GM12878 (cell line): ENCODE data around the gene CAT. TPM values are rescaled to one million over a fixed set of nuclear protein-coding genes. Genes with fewer than 3 reads are reported as not detected.

Source experiments
- ATAC-seq: fragments of 200-7000 bp; cut with Tn5 transposase; 3 replicates; pipeline ENCODE4 v1.9.1; 2020; ENCODE audit warnings: mild to moderate bottlenecking, moderate library complexity
- BruUV-seq: library from RNA; stranded (reverse); fragments of 400-500 nt; replicated peaks from 2 replicates; lab custom pipeline; 2021; lab: Mats Ljungman, UMichigan
- CTCF ChIA-PET: fragments of 300-600 bp; sonication (Branson Sonifier 250); formaldehyde crosslinking; extraction: SDS; loops from one replicate; lab custom pipeline; 2021; ENCODE audit warnings: inconsistent platforms; lab: Yijun Ruan, JAX
- POLR2A ChIA-PET: fragments of 350-600 bp; formaldehyde crosslinking; extraction: SDS; loops from one replicate; lab custom pipeline; 2021; ENCODE audit warnings: inconsistent platforms; lab: Charles Lee
- RAD21 ChIA-PET: fragments of 300-600 bp; sonication (Branson Sonifier 250); formaldehyde crosslinking; loops from one replicate; lab custom pipeline; 2023; ENCODE audit warnings: antibody characterized with exemption; ENCODE audit not compliant: unreplicated experiment; lab: Charles Lee
- SMC1A ChIA-PET: fragments of 300-600 bp; sonication (Branson Sonifier 250); formaldehyde crosslinking; loops from one replicate; lab custom pipeline; 2023; ENCODE audit not compliant: unreplicated experiment, uncharacterized antibody; lab: Charles Lee
- DNase-seq: peaks from one replicate; pipeline ENCODE4 v3.0.0-alpha.2; 2011; ENCODE audit warnings: low read depth, low spot score
- FAIRE-seq: peaks from 3 replicates; lab custom pipeline; 2011; peaks lifted over from hg19 to GRCh38; lab: Jason Lieb, UNC
- H2AFZ ChIP-seq: 2 replicates; pipeline ENCODE4 v1.6.0; 2011; ENCODE audit warnings: low read depth, low read length, control low read depth; ENCODE audit not compliant: control insufficient read depth
- H3K27ac ChIP-seq: 2 replicates; pipeline ENCODE4 v1.5.1; 2011; ENCODE audit warnings: control low read depth; ENCODE audit not compliant: control insufficient read depth, insufficient read depth
- H3K27me3 ChIP-seq, 2 experiments: replicated peaks in 1 of 2; 2 replicates each; pipeline versions ENCODE4 v1.6.0 to v1.6.1; 2011; ENCODE audit warnings: low read length in 1 of 2; ENCODE audit not compliant: control insufficient read depth in 2 of 2, insufficient read depth in 2 of 2
- H3K36me3 ChIP-seq, 2 experiments: 2 replicates each; pipeline ENCODE4 v1.5.1; 2011; ENCODE audit warnings: low read length in 1 of 2; ENCODE audit not compliant: control insufficient read depth in 2 of 2, insufficient read depth in 2 of 2
- H3K4me1 ChIP-seq: 2 replicates; pipeline ENCODE4 v1.6.1; 2011; ENCODE audit warnings: mild to moderate bottlenecking, low read length, moderate library complexity, mixed read lengths; ENCODE audit not compliant: control insufficient read depth, insufficient read depth
- H3K4me2 ChIP-seq: 2 replicates; pipeline ENCODE4 v1.6.0; 2011; ENCODE audit warnings: control low read depth; ENCODE audit not compliant: control insufficient read depth, insufficient read depth
- H3K4me3 ChIP-seq: fragments of 200-600 bp; sonication (generic); 2 replicates; pipeline ENCODE4 v1.5.1; 2016
- H3K79me2 ChIP-seq: 2 replicates; pipeline ENCODE4 v1.6.0; 2011; ENCODE audit warnings: low read length; ENCODE audit not compliant: control insufficient read depth, insufficient read depth
- H3K9ac ChIP-seq: 2 replicates; pipeline ENCODE4 v1.8.0; 2011; ENCODE audit warnings: low read length, control low read depth, mixed read lengths; ENCODE audit not compliant: control insufficient read depth, insufficient read depth
- H3K9me3 ChIP-seq: replicated peaks from 3 replicates; pipeline ENCODE4 v1.5.1; 2011; ENCODE audit warnings: mild to moderate bottlenecking, low read length; ENCODE audit not compliant: control insufficient read depth, insufficient read depth
- H4K20me1 ChIP-seq: 2 replicates; pipeline ENCODE4 v1.6.0; 2011; ENCODE audit not compliant: control insufficient read depth, insufficient read depth
- ATF3 ChIP-seq: IDR thresholded peaks from 2 replicates; pipeline ENCODE4 v1.6.1; 2011; ENCODE audit warnings: low read depth, mild to moderate bottlenecking, low read length, moderate library complexity, borderline replicate concordance; ENCODE audit errors: extremely low read depth
- CHD1 ChIP-seq: IDR thresholded peaks from 2 replicates; pipeline ENCODE4 v1.6.1; 2012; ENCODE audit warnings: low read depth, low read length, improper control_type of control experiment
- CHD2 ChIP-seq: IDR thresholded peaks from 2 replicates; pipeline ENCODE4 v1.6.1; 2011; ENCODE audit warnings: low read depth, low read length, improper control_type of control experiment, borderline replicate concordance
- E2F4 ChIP-seq: IDR thresholded peaks from 2 replicates; pipeline ENCODE4 v1.6.1; 2012; ENCODE audit warnings: low read depth, low read length, improper control_type of control experiment
- FOXM1 ChIP-seq: IDR thresholded peaks from 2 replicates; pipeline ENCODE4 v1.6.1; 2012; ENCODE audit warnings: low read depth, mild to moderate bottlenecking, inconsistent platforms, low read length, moderate library complexity
- KDM1A ChIP-seq: fragments of 200-600 bp; sonication (generic); IDR thresholded peaks from 2 replicates; pipeline ENCODE4 v1.6.1; 2016; ENCODE audit warnings: borderline replicate concordance
- MYC ChIP-seq: IDR thresholded peaks from 2 replicates; pipeline ENCODE4 v1.6.1; 2011; ENCODE audit warnings: mild to moderate bottlenecking, low read length, moderate library complexity, inconsistent platforms; ENCODE audit not compliant: insufficient read depth, insufficient replicate concordance, insufficient read length, severe bottlenecking
- PBX3 ChIP-seq: IDR thresholded peaks from 2 replicates; pipeline ENCODE4 v1.6.1; 2011; ENCODE audit warnings: mild to moderate bottlenecking, low read depth, low read length, moderate library complexity; ENCODE audit not compliant: insufficient replicate concordance
- RUNX3 ChIP-seq: IDR thresholded peaks from 2 replicates; pipeline ENCODE4 v1.6.1; 2012; ENCODE audit warnings: low read length, inconsistent platforms
- TARDBP ChIP-seq: IDR thresholded peaks from 2 replicates; pipeline ENCODE4 v1.6.1; 2016; ENCODE audit warnings: borderline replicate concordance
- TCF7 ChIP-seq: IDR thresholded peaks from 2 replicates; pipeline ENCODE4 v1.6.1; 2014; ENCODE audit warnings: antibody characterized with exemption, borderline replicate concordance
- YBX1 ChIP-seq: fragments of 450-650 bp; IDR thresholded peaks from 2 replicates; pipeline ENCODE4 v1.6.1; 2016; ENCODE audit warnings: antibody characterized with exemption
- ZNF207 ChIP-seq: fragments of 450-650 bp; IDR thresholded peaks from 2 replicates; pipeline ENCODE4 v1.6.1; 2014; ENCODE audit warnings: antibody characterized with exemption, mild to moderate bottlenecking, borderline replicate concordance
- WGBS: methylation state at CpG from one replicate; pipeline ENCODE4 v1.1.6; 2016; ENCODE audit warnings: low lambda C conversion rate; ENCODE audit not compliant: insufficient replicate concordance, insufficient coverage; ENCODE audit errors: missing lambda C conversion rate; 5-methylcytosine and 5-hydroxymethylcytosine counted together
- in situ Hi-C: fragments of 300-500 bp; cut with MboI; formaldehyde crosslinking; loops from 9 replicates; pipeline ENCODE4 v1.14.3; 2018; ENCODE audit warnings: mixed read lengths
- intact Hi-C: fragments of 100-400 bp; cut with micrococcal nuclease; formaldehyde crosslinking; loops from one replicate; pipeline ENCODE4 v1.14.2; 2022; ENCODE audit not compliant: unreplicated experiment
- polyA plus RNA-seq, 11 experiments: library from polyadenylated mRNA; depleted of rRNA in 4 of 11; unstranded in 6 of 11; stranded (reverse) in 5 of 11; fragments of >200 nt; fragmentation: Nextera tagmentation in 4 of 11; fragmentation: Illumina TruSeq in 1 of 11; extraction: Ambion mirVana in 4 of 11; extraction: Trizol in 1 of 11; gene quantifications; 1 replicate in 1 of 11; 2 replicates in 10 of 11; pipeline versions ENCODE4 v1.2.1 to v1.2.3, GENCODE V29; 2011 to 2016; ENCODE audit warnings: inconsistent platforms in 2 of 11, missing spikeins in 2 of 11, low read depth in 1 of 11
- total RNA-seq, 4 experiments: library from RNA; depleted of rRNA in 3 of 4; stranded (reverse); fragments of >200 nt in 3 of 4; fragmentation: Illumina TruSeq in 1 of 4; extraction: Trizol in 1 of 4; gene quantifications; 2 replicates each; pipeline versions ENCODE4 v1.2.1 to v1.2.3, GENCODE V29; 2013 to 2021

Gene CAT
- total and polyA plus RNA-seq, 10 of the 15 experiments (the other 5 are each of a cell fraction or from before 2014, with no cell fraction given): 22.4 to 71.3 (median 33.6) TPM

- DNase-seq: no peak
- ChIA-PET SMC1A (interaction anchor here (1.1 kb wide), 1 partner anchor 251 kb away, joined by 3 read pairs; no protein-coding TSS in a partner anchor), RAD21 (no interaction called here), CTCF (no interaction called here), POLR2A (no interaction called here)
- H3K27ac ChIP-seq: no peak overlapping the region
- H3K4me1 ChIP-seq: no peaks in the 10 kb centered on the region
- intact Hi-C loops (no loop called here), in situ Hi-C loops (no loop called here)
- WGBS: 38% methylated on average over 1 of the region's 1 CpG
- TF ChIP-seq E2F4: no peak
- TF ChIP-seq YBX1: no peak
- no peak for TF ChIP-seq TARDBP
- TF ChIP-seq ZNF207: no peak
- TF ChIP-seq TCF7: no peak
- TF ChIP-seq PBX3: no peak
- TF ChIP-seq KDM1A: no peak
- no peak for TF ChIP-seq CHD2
- no peak for TF ChIP-seq RUNX3
- no peak for TF ChIP-seq FOXM1
- no peak for TF ChIP-seq CHD1
- TF ChIP-seq MYC: no peak
- TF ChIP-seq ATF3: no peak
- ATAC-seq: no peak
- H3K36me3 ChIP-seq: no peaks in the 10 kb centered on the region
- no peak overlapping the region for H3K9ac ChIP-seq
- no peak overlapping the region for H3K4me2 ChIP-seq
- no peaks in the 10 kb centered on the region for H3K9me3 ChIP-seq
- no peaks in the 10 kb centered on the region for H3K79me2 ChIP-seq
- H3K4me3 ChIP-seq: no peak overlapping the region
- H2AFZ ChIP-seq: no peak overlapping the region
- peaks cover 0 to 2% of the 10 kb centered on the region in 2 experiments; a peak in 2 of 4 replicates for H3K27me3 ChIP-seq
- no peaks in the 10 kb centered on the region for H4K20me1 ChIP-seq
- FAIRE-seq: no peak
- no TSS peak for BruUV-seq
Observed at GRCh38 chr11:34425360-34425759, 13.4 kb upstream of the CAT start.
